K562 (cell line): ENCODE measurements around the gene HSPA4. TPM values are rescaled to one million over a fixed set of nuclear protein-coding genes. Genes with fewer than 3 reads are reported as not detected.
A peak's percentile ranks its signal among the peaks of the same experiment; 100 is the strongest.

Experiments used
- ARID2 ChIP-seq: fragments of 450-650 bp; IDR thresholded peaks from 2 replicates; pipeline ENCODE4 v1.6.1; 2017; ENCODE audit warnings: antibody characterized with exemption, mild to moderate bottlenecking
- BRD9 ChIP-seq: fragments of 450-650 bp; IDR thresholded peaks from 2 replicates; pipeline ENCODE4 v1.6.1; 2018; ENCODE audit warnings: low read depth; ENCODE audit not compliant: partially characterized antibody
- CTCF ChIP-seq, 3 experiments: IDR thresholded peaks in 2 of 3; conservative IDR thresholded peaks in 1 of 3; 2 replicates each; pipeline ENCODE4 v1.5.1; 2011 to 2012; ENCODE audit warnings: low read length in 3 of 3, mild to moderate bottlenecking in 3 of 3, control low read depth in 2 of 3, improper control_type of control experiment in 1 of 3, inconsistent platforms in 1 of 3, low read depth in 1 of 3, mixed read lengths in 1 of 3, moderate library complexity in 1 of 3; ENCODE audit not compliant: insufficient read depth in 2 of 3
- DPF2 ChIP-seq: fragments of 450-650 bp; IDR thresholded peaks from 2 replicates; pipeline ENCODE4 v1.6.1; 2016
- E2F8 ChIP-seq: fragments of 450-650 bp; IDR thresholded peaks from 2 replicates; pipeline ENCODE4 v1.7.1; 2018; ENCODE audit warnings: mild to moderate bottlenecking, low read depth; ENCODE audit not compliant: partially characterized antibody
- FIP1L1 ChIP-seq: fragments of 200-400 bp; formaldehyde crosslinking; IDR thresholded peaks from 2 replicates; pipeline ENCODE4 v1.6.1; 2018; ENCODE audit warnings: mild to moderate bottlenecking, low read depth, low read length; ENCODE audit not compliant: poor library complexity, severe bottlenecking
- HIVEP1 ChIP-seq: fragments of 250-450 bp; sonication (Bioruptor Pico); IDR thresholded peaks from 2 replicates; pipeline ENCODE4 v1.4.0; 2020; ENCODE audit warnings: mild to moderate bottlenecking
- HMG20B ChIP-seq: fragments of 250-450 bp; sonication (Bioruptor Pico); IDR thresholded peaks from 2 replicates; pipeline ENCODE4 v1.5.0; 2021; ENCODE audit warnings: mild to moderate bottlenecking
- HSF4 ChIP-seq: fragments of 250-450 bp; sonication (Bioruptor Pico); IDR thresholded peaks from 2 replicates; pipeline ENCODE4 v2.1.2; 2022; ENCODE audit warnings: mild to moderate bottlenecking, moderate library complexity, borderline replicate concordance
- KAT7 ChIP-seq: sonication (generic); formaldehyde crosslinking; IDR thresholded peaks from 2 replicates; pipeline ENCODE4 v1.8.0; 2022; ENCODE audit warnings: missing genetic modification reagents, mild to moderate bottlenecking, borderline replicate concordance
- KLF1 ChIP-seq: fragments of 450-650 bp; IDR thresholded peaks from 2 replicates; pipeline ENCODE4 v1.6.1; 2016; ENCODE audit warnings: missing genetic modification characterization, missing compliant biosample characterization
- KLF6 ChIP-seq: fragments of 250-450 bp; sonication (Bioruptor Pico); IDR thresholded peaks from 2 replicates; pipeline ENCODE4 v1.4.0; 2020; ENCODE audit warnings: mild to moderate bottlenecking, moderate library complexity, borderline replicate concordance
- POLR2G ChIP-seq: fragments of 200-400 bp; formaldehyde crosslinking; IDR thresholded peaks from 2 replicates; pipeline ENCODE4 v1.6.1; 2017; ENCODE audit warnings: low read depth, mild to moderate bottlenecking, antibody characterized with exemption, low read length, moderate library complexity
- RFX1 ChIP-seq: fragments of 450-650 bp; IDR thresholded peaks from 2 replicates; pipeline ENCODE4 v1.6.1; 2016; ENCODE audit warnings: mild to moderate bottlenecking, moderate library complexity
- STAG1 ChIP-seq: sonication (generic); formaldehyde crosslinking; IDR thresholded peaks from 2 replicates; pipeline ENCODE4 v1.5.0; 2020; ENCODE audit warnings: missing genetic modification reagents, borderline replicate concordance
- TRIM24 ChIP-seq, 2 experiments: fragments of 450-650 bp; IDR thresholded peaks; 2 replicates each; pipeline ENCODE4 v1.6.1; 2016
- ZC3H8 ChIP-seq: fragments of 450-650 bp; IDR thresholded peaks from 2 replicates; pipeline ENCODE4 v1.6.1; 2017
- ZNF507 ChIP-seq: conservative IDR thresholded peaks from 2 replicates; pipeline ENCODE4 v1.6.1; 2017; ENCODE audit warnings: missing genetic modification characterization, missing compliant biosample characterization
- ZNF609 ChIP-seq: sonication (generic); formaldehyde crosslinking; IDR thresholded peaks from 2 replicates; pipeline ENCODE4 v1.8.1; 2023; ENCODE audit warnings: missing genetic modification reagents, mild to moderate bottlenecking, borderline replicate concordance
- polyA plus RNA-seq, 8 experiments: library from polyadenylated mRNA; depleted of rRNA in 4 of 8; stranded (reverse) in 5 of 8; unstranded in 3 of 8; fragments of >200 nt; fragmentation: Nextera tagmentation in 2 of 8; fragmentation: Illumina TruSeq in 1 of 8; extraction: Ambion mirVana in 2 of 8; extraction: Trizol in 1 of 8; gene quantifications; 2 replicates each; pipeline versions ENCODE4 v1.2.1 to v1.2.3, GENCODE V29; 2011 to 2014; ENCODE audit warnings: inconsistent platforms in 1 of 8, missing spikeins in 1 of 8
- total RNA-seq, 7 experiments: library from RNA; depleted of rRNA in 6 of 7; stranded (reverse); fragments of >200 nt in 6 of 7; fragmentation: Illumina TruSeq in 2 of 7; extraction: Trizol in 2 of 7; gene quantifications; 2 replicates each; pipeline versions ENCODE4 v1.2.1 to v1.2.3, GENCODE V29; 2011 to 2021; ENCODE audit warnings: low replicate concordance in 1 of 7

HSPA4 gene
- total and polyA plus RNA-seq, 9 of the 15 experiments (the other 6 are each of a cell fraction or from before 2014, with no cell fraction given), result 90.3 to 286 (median 148) TPM

GRCh38 chr5:133051542-133052316 lies at the start of gene HSPA4 (continued):
- TF ChIP-seq CTCF (IDR thresholded peaks at IDR 0.05 in 2 of 3, conservative IDR thresholded peaks at IDR 0.05 in 1 of 3; ENCODE audit: insufficient read depth in 2 of 3, low read depth in 1 of 3, low read length in 3 of 3), result peak in 1 of 3 experiments; percentile 21; a peak in 2 of 6 replicates
- TF ChIP-seq E2F8, result peak; percentile 66
- TF ChIP-seq KLF6 (CRISPR knock-in tag), result no peak
- no peak for TF ChIP-seq HSF4 (CRISPR knock-in tag)
- peak; percentile 97 for TF ChIP-seq POLR2G
- peak; percentile 92; the same call in 1 of the 2 replicates for TF ChIP-seq ZNF609 (CRISPR knock-in tag)
- no peak for TF ChIP-seq HIVEP1 (CRISPR knock-in tag)
- TF ChIP-seq ZC3H8, result no peak
- TF ChIP-seq STAG1 (CRISPR knock-in tag), result 0 out of 2 replicates have a peak, but pooled peaks have one; percentile 41
- TF ChIP-seq HMG20B (CRISPR knock-in tag), result no peak
- TF ChIP-seq DPF2, result no peak
- TF ChIP-seq ARID2, result no peak
- TF ChIP-seq KAT7, result peak; percentile 26; the same call in 1 of the 2 replicates
- TF ChIP-seq BRD9, result peak; percentile 61
- TF ChIP-seq FIP1L1, result no peak
- no peak for TF ChIP-seq TRIM24 (IDR thresholded peaks at IDR 0.05)
- TF ChIP-seq KLF1, result no peak
- TF ChIP-seq ZNF507, result no peak
- TF ChIP-seq RFX1, result no peak
